A549 (cell line): ENCODE data around the gene UBE2N.

Experiments
- CHD4 ChIP-seq: fragments of 200-600 bp; sonication (generic); IDR thresholded peaks from 2 replicates; pipeline ENCODE4 v1.6.1; 2016; ENCODE audit warnings: antibody characterized with exemption, mild to moderate bottlenecking, borderline replicate concordance
- JUN ChIP-seq, 2 experiments: fragments of >200 bp; sonication (Bioruptor Twin); formaldehyde crosslinking; IDR thresholded peaks; 2 replicates in 1 of 2; 3 replicates in 1 of 2; pipeline ENCODE4 v1.6.1; 2016 to 2017
- KDM1A ChIP-seq: fragments of 200-600 bp; sonication (generic); IDR thresholded peaks from 2 replicates; pipeline ENCODE4 v1.6.1; 2016; ENCODE audit warnings: low read depth, mild to moderate bottlenecking
- KDM5A ChIP-seq: fragments of 200-600 bp; sonication (generic); IDR thresholded peaks from 2 replicates; pipeline ENCODE4 v1.6.1; 2016; ENCODE audit warnings: antibody characterized with exemption, mild to moderate bottlenecking
- PBX3 ChIP-seq: IDR thresholded peaks from 2 replicates; pipeline ENCODE4 v1.6.1; 2012
- POLR2A ChIP-seq: IDR thresholded peaks from 2 replicates; pipeline ENCODE4 v1.6.1; 2012; ENCODE audit warnings: mild to moderate bottlenecking, low read length
- RFX5 ChIP-seq: fragments of 450-650 bp; IDR thresholded peaks from 2 replicates; pipeline ENCODE4 v1.7.1; 2014; ENCODE audit warnings: antibody characterized with exemption, mild to moderate bottlenecking, moderate library complexity
- TP53 ChIP-seq: fragments of 250-450 bp; sonication (Bioruptor Pico); IDR thresholded peaks from 2 replicates; pipeline ENCODE4 v1.5.0; 2021; ENCODE audit warnings: mild to moderate bottlenecking, moderate library complexity
- ZSCAN20 ChIP-seq: fragments of 250-450 bp; sonication (Bioruptor Pico); IDR thresholded peaks from 2 replicates; pipeline ENCODE4 v1.8.0; 2022; ENCODE audit warnings: mild to moderate bottlenecking, moderate library complexity
- TF ChIP-seq, protein P1 (sequence below): IDR thresholded peaks from 2 replicates; pipeline ENCODE4 v1.6.1; 2012; ENCODE audit warnings: low read depth, borderline replicate concordance
- TF ChIP-seq, protein P2 (sequence below): fragments of >200 bp; sonication (Bioruptor Twin); formaldehyde crosslinking; IDR thresholded peaks from 3 replicates; pipeline ENCODE4 v1.5.1; 2016
- TF ChIP-seq, protein P3 (sequence below): fragments of 250-450 bp; sonication (Bioruptor Pico); IDR thresholded peaks from 2 replicates; pipeline ENCODE4 v1.5.0; 2020; ENCODE audit warnings: low read depth, mild to moderate bottlenecking, moderate library complexity

DNA sequence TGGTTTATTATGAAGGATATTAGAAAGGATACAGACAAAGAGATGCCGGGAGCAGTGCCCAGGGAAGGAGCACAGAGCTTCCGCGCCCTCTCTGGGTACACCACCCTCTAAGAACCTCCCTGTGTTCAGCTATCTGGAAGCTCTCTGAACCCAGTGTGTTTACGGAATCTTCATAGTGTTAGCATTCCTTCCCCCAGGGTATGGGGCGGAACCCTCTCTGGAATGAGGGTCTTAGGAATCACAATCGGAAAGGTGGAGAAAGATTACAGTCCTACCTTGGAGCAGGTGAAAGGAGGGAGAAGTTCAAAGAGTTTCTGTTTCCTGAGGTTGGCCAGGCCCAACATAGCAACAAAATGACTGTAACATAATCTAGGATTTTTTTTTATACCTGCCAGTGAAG, 70.8 kb downstream of the UBE2N start:
- TF ChIP-seq POLR2A (no peak), TP53 (CRISPR knock-in tag) (no peak), ZSCAN20 (no peak), CHD4 (no peak), KDM5A (no peak), JUN (IDR thresholded peaks at IDR 0.05) (no peak), RFX5 (no peak), PBX3 (no peak), KDM1A (no peak)
- TF ChIP-seq, protein P1, sequence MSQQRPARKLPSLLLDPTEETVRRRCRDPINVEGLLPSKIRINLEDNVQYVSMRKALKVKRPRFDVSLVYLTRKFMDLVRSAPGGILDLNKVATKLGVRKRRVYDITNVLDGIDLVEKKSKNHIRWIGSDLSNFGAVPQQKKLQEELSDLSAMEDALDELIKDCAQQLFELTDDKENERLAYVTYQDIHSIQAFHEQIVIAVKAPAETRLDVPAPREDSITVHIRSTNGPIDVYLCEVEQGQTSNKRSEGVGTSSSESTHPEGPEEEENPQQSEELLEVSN = no peak
- TF ChIP-seq, protein P2, sequence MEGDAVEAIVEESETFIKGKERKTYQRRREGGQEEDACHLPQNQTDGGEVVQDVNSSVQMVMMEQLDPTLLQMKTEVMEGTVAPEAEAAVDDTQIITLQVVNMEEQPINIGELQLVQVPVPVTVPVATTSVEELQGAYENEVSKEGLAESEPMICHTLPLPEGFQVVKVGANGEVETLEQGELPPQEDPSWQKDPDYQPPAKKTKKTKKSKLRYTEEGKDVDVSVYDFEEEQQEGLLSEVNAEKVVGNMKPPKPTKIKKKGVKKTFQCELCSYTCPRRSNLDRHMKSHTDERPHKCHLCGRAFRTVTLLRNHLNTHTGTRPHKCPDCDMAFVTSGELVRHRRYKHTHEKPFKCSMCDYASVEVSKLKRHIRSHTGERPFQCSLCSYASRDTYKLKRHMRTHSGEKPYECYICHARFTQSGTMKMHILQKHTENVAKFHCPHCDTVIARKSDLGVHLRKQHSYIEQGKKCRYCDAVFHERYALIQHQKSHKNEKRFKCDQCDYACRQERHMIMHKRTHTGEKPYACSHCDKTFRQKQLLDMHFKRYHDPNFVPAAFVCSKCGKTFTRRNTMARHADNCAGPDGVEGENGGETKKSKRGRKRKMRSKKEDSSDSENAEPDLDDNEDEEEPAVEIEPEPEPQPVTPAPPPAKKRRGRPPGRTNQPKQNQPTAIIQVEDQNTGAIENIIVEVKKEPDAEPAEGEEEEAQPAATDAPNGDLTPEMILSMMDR = no peak
- TF ChIP-seq, protein P3, sequence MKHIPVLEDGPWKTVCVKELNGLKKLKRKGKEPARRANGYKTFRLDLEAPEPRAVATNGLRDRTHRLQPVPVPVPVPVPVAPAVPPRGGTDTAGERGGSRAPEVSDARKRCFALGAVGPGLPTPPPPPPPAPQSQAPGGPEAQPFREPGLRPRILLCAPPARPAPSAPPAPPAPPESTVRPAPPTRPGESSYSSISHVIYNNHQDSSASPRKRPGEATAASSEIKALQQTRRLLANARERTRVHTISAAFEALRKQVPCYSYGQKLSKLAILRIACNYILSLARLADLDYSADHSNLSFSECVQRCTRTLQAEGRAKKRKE = no peak
